Activated CD4-positive, alpha-beta T cell treated with anti-CD3 and anti-CD28 coated beads, Interleukin-2, amount 10 ng/mL, durations not matched to agents 24 days and 14 days (primary cell): ENCODE measurements around the gene IGFALS. TPM values are rescaled to one million over a fixed set of nuclear protein-coding genes. Genes with fewer than 3 reads are reported as not detected.
"Not testable (repeated sequence)": the region's sequence is repeated elsewhere in the genome, so short reads cannot be mapped to it uniquely, and the experiment has no call there.

Experiments used
- DNase-seq: peaks from one replicate; pipeline ENCODE4 v3.0.0; 2022
- H3K27ac Mint-ChIP-seq: one replicate; pipeline ENCODE4 v1.8.0; 2022; ENCODE audit warnings: mild to moderate bottlenecking, mixed read lengths
- H3K27me3 Mint-ChIP-seq: one replicate; pipeline ENCODE4 v1.8.0; 2022; ENCODE audit warnings: mixed read lengths
- H3K36me3 Mint-ChIP-seq: one replicate; pipeline ENCODE4 v1.8.0; 2022; ENCODE audit warnings: low read depth, mild to moderate bottlenecking, mixed read lengths
- H3K4me1 Mint-ChIP-seq: one replicate; pipeline ENCODE4 v1.8.0; 2021; ENCODE audit warnings: mixed read lengths
- H3K4me3 Mint-ChIP-seq: one replicate; pipeline ENCODE4 v1.8.0; 2022; ENCODE audit warnings: mild to moderate bottlenecking, moderate library complexity, mixed read lengths
- H3K9me3 Mint-ChIP-seq: one replicate; pipeline ENCODE4 v1.8.0; 2021; ENCODE audit warnings: mixed read lengths
- intact Hi-C: fragments of 100-400 bp; cut with micrococcal nuclease; formaldehyde crosslinking; loops from one replicate; pipeline ENCODE4 v1.15.1; 2023
- total RNA-seq: library from RNA; stranded (reverse); gene quantifications from 2 replicates; pipeline ENCODE4 v1.2.3, GENCODE V29; 2022

Gene IGFALS
- total RNA-seq, 1 donor from 2014 or later, result 0.12 TPM

DNA sequence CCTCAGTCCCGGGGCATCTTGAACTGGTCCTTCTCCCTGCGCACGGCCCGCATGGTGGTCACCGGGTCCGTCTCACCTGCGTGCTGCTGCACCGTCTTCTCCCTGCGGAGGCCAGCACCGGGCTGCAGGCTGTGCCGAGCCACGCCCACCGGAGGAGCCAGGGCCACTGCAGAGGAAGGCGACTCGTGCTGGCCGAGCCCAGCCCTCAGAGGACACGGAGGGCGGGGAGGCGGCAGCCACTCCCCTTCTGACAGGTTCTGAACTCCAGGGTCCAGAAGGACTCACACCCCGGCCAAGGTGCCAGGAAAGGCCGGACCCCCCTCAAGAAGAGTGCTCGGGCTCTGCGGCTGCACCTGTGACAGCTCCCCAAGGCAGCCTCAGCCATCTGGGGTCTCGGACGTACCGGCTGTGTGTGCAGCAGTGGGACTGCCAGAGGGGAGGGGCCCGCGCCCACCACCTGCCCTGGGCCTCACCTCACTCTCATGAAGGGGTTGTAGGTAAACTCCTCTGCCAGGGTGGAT, 15.8 kb upstream of the IGFALS start:
- no peak for DNase-seq
- no peaks in the 10 kb centered on the region for H3K9me3 Mint-ChIP-seq
- intact Hi-C loops, result no loop called here
- no peak overlapping the region for H3K4me3 Mint-ChIP-seq
- no peaks in the 10 kb centered on the region for H3K27me3 Mint-ChIP-seq
- H3K27ac Mint-ChIP-seq, result no peak overlapping the region
- H3K4me1 Mint-ChIP-seq, result peaks cover 4% of the 10 kb centered on the region
- H3K36me3 Mint-ChIP-seq, result peaks cover 16% of the 10 kb centered on the region

DNA sequence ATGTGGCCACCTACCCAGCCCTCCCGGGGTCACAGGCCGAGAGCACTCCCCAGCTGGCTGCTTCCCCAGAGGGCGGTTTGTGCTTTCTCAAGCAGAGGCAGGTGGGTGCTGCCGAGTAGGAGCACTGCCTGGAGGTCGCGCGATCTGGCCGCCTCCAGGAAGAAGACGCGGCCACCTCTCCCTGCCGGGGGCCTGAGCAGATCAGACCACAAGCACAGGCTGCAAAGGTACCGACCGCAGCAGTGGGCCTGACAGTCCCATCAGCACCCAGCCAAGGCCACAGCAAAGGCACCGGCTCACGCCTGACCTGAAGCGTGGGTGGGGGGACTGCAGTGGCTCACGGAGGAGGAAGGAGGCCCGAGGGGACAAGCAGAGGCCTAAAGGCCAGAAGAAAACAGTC, 15.2 kb upstream of the IGFALS start:
- peaks cover 4% of the 10 kb centered on the region for H3K4me1 Mint-ChIP-seq
- no peak overlapping the region for H3K27ac Mint-ChIP-seq
- no peaks in the 10 kb centered on the region for H3K27me3 Mint-ChIP-seq
- intact Hi-C loops, result no loop called here
- H3K4me3 Mint-ChIP-seq, result no peak overlapping the region
- H3K36me3 Mint-ChIP-seq, result peaks cover 16% of the 10 kb centered on the region
- no peaks in the 10 kb centered on the region for H3K9me3 Mint-ChIP-seq
- no peak for DNase-seq

DNA sequence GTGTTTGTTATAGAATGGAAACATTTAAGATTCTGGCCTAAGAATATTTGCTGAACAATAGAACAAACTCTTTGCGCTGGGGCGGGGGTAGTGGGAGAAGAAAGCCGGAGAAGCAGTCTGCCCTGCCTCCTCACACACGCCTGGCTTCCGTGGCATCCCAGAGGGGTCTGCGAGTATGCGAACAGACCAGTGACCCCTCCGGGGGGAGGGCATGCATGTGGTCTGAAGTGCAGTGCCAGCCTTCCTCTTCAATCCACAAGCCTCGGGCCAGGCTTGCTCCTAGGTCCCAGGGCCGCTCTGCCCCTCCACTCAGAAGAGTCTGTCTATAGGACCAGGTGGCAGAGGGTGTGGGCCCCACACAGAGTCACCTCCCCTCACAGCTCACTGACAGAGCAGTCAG, 14.1 kb upstream of the IGFALS start:
- H3K27ac Mint-ChIP-seq, result no peak overlapping the region
- H3K4me3 Mint-ChIP-seq, result no peak overlapping the region
- DNase-seq, result no peak
- intact Hi-C loops, result no loop called here
- no peaks in the 10 kb centered on the region for H3K27me3 Mint-ChIP-seq
- no peaks in the 10 kb centered on the region for H3K9me3 Mint-ChIP-seq
- no peaks in the 10 kb centered on the region for H3K4me1 Mint-ChIP-seq
- H3K36me3 Mint-ChIP-seq, result peaks cover 14% of the 10 kb centered on the region

DNA sequence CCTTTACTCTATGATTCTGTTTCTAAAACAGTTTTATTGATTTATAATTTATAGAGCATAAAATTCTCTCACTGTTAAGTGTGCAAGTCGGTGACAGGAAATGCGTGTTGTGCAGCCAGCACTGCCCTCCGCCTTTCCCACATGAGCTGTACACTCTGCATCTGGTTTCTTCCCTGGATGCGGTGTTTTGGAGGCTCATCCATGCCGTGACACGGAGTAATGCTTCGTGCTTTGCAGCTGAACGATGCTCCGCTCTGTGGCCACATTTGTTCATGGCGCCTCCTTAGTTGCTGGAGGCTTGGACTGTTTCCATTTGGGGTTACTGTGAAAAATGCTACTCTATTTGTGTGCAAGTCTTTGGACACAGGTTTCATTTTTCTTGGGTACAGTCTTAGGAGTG, 7.2 kb upstream of the IGFALS start:
- Mint-ChIP-seq H3K4me3 (no peak overlapping the region), H3K4me1 (no peaks in the 10 kb centered on the region), H3K27ac (no peak overlapping the region), H3K27me3 (no peaks in the 10 kb centered on the region), H3K9me3 (peaks cover 14% of the 10 kb centered on the region), H3K36me3 (peaks cover 4% of the 10 kb centered on the region)
- no peak for DNase-seq
- intact Hi-C loops, result no loop called here

DNA sequence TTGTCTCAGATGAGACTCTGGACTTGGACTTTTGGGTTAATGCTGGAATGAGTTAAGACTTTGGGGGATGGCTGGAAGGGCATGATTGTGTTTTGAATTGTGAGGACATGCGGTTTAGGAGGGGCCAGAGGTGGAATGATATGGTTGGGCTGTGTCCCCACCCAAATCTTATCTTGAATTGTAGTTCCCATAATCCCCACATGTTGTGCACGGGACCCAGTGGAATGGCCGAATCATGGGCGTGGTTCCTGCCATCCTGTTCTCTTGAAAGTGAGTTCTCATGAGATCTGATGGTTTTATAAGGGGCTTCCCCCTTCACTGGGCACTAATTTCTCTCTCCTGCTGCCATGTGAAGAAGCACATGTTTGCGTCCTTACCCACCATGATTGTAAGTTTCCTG, 5.8 kb upstream of the IGFALS start:
- H3K27ac Mint-ChIP-seq, intact Hi-C loops, DNase-seq, H3K36me3 Mint-ChIP-seq, H3K4me1 Mint-ChIP-seq, H3K4me3 Mint-ChIP-seq, H3K27me3 Mint-ChIP-seq: not testable (repeated sequence)
- peaks cover 14% of the 10 kb centered on the region for H3K9me3 Mint-ChIP-seq

DNA sequence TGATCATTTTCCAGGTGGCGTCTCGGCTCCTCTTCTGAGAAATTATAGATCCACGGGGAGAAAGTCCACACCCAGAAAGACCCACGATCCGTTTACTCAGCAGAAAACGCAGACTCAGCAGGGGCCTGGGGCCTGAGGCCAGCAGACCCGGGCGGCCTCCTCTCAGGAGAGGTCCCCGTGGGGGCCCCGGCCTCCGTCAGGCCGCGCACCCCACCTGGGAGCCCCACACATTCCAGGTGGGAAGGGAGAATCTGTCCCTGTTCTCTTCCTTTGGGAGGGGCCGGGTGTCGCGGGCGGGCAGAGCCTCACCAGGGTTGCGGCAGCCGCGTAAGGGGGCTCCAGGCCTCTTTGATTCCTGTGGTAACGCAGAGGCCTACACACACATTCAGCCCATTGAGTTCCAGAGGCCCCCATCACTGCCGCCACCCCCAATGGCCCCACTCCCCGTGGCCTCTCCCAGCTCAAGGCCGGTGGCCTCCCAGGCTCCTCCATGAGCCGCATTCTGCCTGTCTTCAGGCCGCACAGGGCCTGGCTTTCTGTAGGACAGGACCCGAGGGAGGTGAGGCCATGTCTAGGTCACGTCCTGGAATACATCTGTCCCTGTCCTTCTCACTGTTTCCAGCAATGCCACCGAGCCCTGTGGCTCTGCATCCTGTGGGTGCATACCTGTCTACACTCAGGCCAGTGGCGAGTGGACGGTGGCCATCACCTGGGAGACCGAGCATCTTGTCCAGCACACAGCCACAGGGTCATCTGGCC, 1.6 kb upstream of the IGFALS start:
- no peaks in the 10 kb centered on the region for H3K27me3 Mint-ChIP-seq
- H3K4me1 Mint-ChIP-seq, result no peaks in the 10 kb centered on the region
- H3K9me3 Mint-ChIP-seq, result peaks cover 7% of the 10 kb centered on the region
- peaks cover 2% of the 10 kb centered on the region for H3K36me3 Mint-ChIP-seq
- H3K27ac Mint-ChIP-seq, result no peak overlapping the region
- DNase-seq, result no peak
- intact Hi-C loops, result no loop called here
- no peak overlapping the region for H3K4me3 Mint-ChIP-seq

DNA sequence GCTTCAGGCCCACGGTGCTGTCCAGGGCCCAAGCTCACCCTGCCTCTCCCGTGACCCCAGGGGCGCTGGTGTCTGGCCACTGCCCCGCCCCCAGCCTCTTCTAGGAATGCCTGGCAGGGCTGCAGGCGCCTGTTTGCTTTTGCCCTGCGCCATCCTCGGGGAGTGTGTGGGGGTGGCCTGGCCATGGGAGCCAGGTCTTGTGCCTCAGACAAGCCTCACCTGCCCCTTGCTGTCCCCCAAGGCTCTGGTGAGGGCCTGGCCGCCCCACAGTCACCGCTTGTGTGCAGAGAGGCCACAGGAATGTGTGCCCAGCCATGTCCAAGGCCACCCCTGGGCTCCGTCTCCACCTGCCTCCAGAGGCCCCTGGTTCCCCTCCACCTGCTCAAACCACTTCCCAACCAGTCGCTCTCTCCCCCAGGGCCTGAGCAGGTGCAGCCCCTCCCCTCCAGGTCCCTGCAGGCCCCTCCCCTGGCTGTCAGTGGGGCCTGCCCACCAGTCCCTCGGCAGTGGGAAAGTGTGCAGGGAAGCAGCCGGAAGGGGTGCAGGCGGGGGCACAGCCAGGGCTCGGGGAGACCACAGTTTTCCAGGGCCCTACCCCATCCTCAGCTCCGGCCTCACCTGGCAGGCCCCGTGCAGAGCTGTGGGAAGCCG, 841 bp upstream of the IGFALS start:
- H3K4me3 Mint-ChIP-seq, result no peak overlapping the region
- intact Hi-C loops, result no loop called here
- peaks cover 4% of the 10 kb centered on the region for H3K9me3 Mint-ChIP-seq
- DNase-seq, result no peak
- no peaks in the 10 kb centered on the region for H3K4me1 Mint-ChIP-seq
- no peak overlapping the region for H3K27ac Mint-ChIP-seq
- H3K27me3 Mint-ChIP-seq, result no peaks in the 10 kb centered on the region
- peaks cover 2% of the 10 kb centered on the region for H3K36me3 Mint-ChIP-seq

DNA sequence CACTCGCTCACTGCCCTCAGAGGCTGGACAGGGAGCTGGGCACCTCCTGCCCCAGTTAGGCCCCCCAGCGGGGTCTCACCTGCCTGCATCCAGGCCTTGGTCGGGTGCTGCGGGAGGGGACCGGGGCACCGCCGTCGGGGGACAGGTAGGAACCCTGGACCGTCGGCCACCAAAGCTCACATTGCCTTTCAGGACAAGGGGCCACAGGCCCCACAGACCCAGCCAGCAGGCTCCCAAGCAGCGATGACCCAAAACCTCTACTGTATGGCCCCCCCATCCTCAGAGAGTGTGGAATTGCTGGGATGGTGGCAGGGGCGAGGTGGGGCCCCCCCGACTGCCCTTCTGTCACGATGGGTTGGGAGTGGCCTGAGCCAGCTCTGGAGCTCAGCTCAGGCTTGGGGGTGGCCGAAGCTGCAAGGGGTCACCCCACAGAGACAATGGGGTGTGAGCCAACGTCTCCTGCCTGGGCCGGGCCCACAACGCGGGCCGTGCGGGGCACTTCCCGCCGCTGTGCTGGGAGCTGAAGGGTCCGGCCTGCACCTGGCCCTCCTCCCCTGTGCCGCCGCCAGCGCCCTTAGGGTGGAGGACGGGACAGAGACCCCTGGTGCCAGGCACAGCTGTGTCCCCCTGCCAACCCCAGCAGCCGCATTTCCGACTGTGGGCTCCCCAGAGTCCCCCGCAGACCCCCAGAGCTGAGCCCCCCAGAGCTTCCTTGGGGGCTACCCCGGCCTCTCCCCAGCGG, 498 bp downstream of the IGFALS start:
- Mint-ChIP-seq H3K4me1 (no peaks in the 10 kb centered on the region), H3K9me3 (no peaks in the 10 kb centered on the region), H3K36me3 (peaks cover 8% of the 10 kb centered on the region), H3K27ac (no peak overlapping the region), H3K27me3 (no peaks in the 10 kb centered on the region), H3K4me3 (no peak overlapping the region)
- intact Hi-C loops, result no loop called here
- no peak for DNase-seq

DNA sequence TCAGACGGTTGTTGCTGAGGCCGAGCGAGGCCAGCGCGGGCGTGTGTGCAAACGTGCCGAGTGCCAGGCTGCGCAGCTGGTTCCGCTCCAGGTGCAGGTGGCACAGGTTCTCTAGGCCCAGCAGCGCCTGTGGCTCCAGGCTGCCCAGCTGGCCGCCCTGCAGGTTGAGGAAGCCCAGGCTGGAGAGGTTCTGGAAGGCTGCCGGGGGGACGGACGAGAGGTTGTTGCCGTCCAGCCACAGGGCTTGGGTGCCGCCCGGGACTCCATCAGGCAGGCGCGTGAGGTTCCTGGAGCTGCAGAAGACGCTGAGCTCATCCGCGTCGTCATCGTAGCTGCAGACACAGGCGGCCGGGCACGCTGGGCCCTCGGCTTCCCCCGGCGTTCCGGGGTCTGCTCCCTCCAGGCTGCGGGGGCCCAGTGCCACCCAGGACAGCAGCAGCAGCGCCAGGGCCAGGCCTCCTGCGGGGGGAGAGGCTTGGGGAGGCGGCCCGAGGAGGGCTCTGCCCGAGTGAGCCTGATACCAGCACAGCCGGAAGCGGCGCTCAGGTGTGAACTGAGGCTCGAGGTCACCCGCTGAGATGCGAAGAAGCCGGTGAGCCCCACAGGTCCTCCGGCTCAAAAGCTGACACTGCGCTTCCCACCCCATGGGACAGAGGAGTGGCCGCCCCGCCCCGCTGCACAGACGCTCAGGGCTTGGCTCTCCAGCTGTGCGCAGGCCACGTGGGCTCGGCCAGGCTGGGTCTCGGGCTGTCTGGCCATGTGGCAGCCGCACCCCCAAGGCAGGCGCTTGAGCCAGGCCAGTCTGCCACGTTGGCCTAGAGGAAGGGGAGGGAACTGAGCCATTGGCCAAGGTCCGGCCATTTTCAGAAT, 1.3 kb downstream of the IGFALS start:
- H3K4me1 Mint-ChIP-seq, result no peaks in the 10 kb centered on the region
- no peak overlapping the region for H3K4me3 Mint-ChIP-seq
- no peak for DNase-seq
- H3K9me3 Mint-ChIP-seq, result no peaks in the 10 kb centered on the region
- peaks cover 7% of the 10 kb centered on the region for H3K36me3 Mint-ChIP-seq
- no peaks in the 10 kb centered on the region for H3K27me3 Mint-ChIP-seq
- intact Hi-C loops, result no loop called here
- H3K27ac Mint-ChIP-seq, result no peak overlapping the region

DNA sequence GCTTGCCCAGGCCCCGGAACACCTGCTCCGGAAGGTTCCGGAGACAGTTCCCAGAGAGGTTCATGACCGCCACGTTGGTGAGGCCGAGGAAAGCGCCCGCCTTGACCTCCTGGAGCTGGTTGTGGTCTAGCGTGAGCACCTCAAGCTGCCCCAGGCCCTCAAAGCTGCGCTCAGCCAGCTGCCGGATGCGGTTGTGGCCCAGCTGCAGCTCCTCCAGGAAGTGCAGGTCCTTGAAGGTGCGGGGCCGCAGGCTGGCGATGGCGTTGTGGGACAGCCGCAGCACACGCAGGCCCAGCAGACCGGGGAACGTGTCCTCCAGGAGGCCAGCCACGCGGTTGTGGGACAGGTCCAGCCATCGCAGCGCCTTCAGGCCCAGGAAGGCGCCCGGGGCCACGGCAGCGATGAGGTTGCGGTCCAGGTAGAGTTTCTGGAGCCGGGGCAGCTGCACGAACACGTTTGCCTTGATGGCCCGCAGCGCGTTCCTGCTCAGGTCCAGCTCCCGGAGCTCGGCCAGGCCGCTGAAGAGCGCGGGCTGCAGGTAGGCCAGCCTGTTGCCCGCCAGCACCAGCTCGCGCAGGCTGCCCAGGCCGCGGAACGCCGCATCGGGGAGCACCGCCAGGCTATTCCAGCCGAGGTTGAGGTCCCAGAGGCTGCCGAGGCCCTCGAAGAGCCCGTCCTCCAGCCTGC, 2.1 kb downstream of the IGFALS start:
- intact Hi-C loops, result no loop called here
- H3K27ac Mint-ChIP-seq, result no peak overlapping the region
- H3K4me1 Mint-ChIP-seq, result no peaks in the 10 kb centered on the region
- no peak overlapping the region for H3K4me3 Mint-ChIP-seq
- H3K36me3 Mint-ChIP-seq, result peaks cover 6% of the 10 kb centered on the region
- no peak for DNase-seq
- no peaks in the 10 kb centered on the region for H3K27me3 Mint-ChIP-seq
- no peaks in the 10 kb centered on the region for H3K9me3 Mint-ChIP-seq

DNA sequence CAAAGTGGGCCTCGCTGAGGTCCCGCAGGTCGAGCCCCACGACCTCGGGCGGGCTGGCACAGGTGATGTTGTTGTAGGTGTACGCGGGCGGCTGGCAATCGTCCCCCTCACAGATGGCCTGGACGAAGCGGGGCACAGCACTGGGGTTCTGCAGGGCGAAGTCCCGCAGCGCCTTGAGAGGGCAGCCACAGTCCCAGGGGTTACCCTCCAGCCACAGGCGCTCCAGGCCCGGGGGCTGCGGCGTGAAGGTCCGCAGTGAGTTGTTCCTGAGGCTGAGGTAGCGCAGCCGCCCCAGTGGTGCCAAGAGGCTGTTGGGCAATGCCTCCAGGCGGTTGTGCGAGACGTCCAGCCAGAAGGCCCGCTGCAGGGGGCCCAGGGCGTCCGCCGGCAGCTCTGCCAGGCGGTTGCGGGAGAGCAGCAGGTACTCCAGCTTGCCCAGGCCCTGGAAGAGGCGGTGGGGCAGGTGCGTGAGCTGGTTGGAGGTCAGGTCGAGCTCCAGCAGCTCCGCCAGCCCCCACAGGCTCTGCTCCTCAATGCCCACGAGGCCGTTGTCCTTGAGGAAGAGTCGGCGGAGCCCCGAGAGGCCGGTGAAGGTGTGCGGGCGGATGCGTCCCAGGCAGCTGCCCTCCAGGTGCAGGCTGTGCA, 2.8 kb downstream of the IGFALS start:
- H3K9me3 Mint-ChIP-seq, result no peaks in the 10 kb centered on the region
- H3K27me3 Mint-ChIP-seq, result no peaks in the 10 kb centered on the region
- peaks cover 6% of the 10 kb centered on the region for H3K36me3 Mint-ChIP-seq
- H3K4me1 Mint-ChIP-seq, result no peaks in the 10 kb centered on the region
- H3K27ac Mint-ChIP-seq, result no peak overlapping the region
- DNase-seq, result no peak
- no peak overlapping the region for H3K4me3 Mint-ChIP-seq
- intact Hi-C loops, result no loop called here

DNA sequence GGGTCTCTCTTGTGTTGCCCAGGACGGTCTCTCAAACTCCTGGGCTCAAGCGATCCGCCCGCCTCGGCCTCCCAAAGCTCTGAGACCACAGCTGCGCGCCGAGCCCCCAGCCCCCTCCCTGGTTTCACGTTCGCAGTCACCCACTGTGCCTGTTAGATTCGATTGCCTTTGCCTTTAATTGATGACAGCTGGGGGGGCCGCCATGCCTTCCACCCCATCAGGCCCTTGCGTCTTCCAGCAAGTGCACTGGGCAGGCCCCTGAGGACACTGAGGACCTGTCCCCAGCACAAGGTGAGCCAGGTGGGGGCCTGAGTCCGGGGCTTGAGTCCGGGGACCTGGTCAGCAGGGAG, 3.3 kb downstream of the IGFALS start:
- Mint-ChIP-seq H3K9me3 (no peaks in the 10 kb centered on the region), H3K4me3 (no peak overlapping the region), H3K27me3 (no peaks in the 10 kb centered on the region), H3K27ac (no peak overlapping the region), H3K4me1 (no peaks in the 10 kb centered on the region), H3K36me3 (peaks cover 6% of the 10 kb centered on the region)
- no peak for DNase-seq
- intact Hi-C loops, result no loop called here

DNA sequence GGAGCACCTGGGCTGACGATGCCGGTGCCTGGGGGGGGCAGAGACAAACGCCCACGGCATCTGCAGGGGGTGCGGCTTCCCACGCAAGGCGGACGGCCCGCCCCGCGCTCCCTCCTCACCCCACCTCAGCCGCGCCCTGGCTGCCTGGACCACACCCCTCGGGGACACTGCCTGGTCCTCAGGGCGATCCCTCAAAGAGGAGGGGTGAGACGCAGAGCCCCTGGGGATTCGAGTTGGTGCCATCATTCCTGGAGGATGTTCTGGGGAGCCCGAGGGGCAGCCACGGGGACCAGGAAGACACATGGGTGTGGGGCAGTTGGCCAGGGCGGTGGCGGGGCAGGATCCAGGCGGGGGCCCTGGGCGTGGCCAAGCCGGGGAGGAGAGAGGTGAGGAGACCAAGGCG, 3.9 kb downstream of the IGFALS start:
- H3K27ac Mint-ChIP-seq, result no peak overlapping the region
- H3K4me1 Mint-ChIP-seq, result no peaks in the 10 kb centered on the region
- no peak for DNase-seq
- H3K4me3 Mint-ChIP-seq, result no peak overlapping the region
- intact Hi-C loops, result no loop called here
- no peaks in the 10 kb centered on the region for H3K27me3 Mint-ChIP-seq
- no peaks in the 10 kb centered on the region for H3K9me3 Mint-ChIP-seq
- peaks cover 8% of the 10 kb centered on the region for H3K36me3 Mint-ChIP-seq
